Right lobe of liver (tissue), 6 donors: ENCODE data around the gene RAB4A. TPM values are rescaled to one million over a fixed set of nuclear protein-coding genes. Genes with fewer than 3 reads are reported as not detected.

ENCODE experiments used
- ATAC-seq, 4 donors: fragments of 200-7000 bp; cut with Tn5 transposase; one replicate each; pipeline ENCODE4 v1.9.1; 2020; ENCODE audit warnings: mild to moderate bottlenecking in 4 of 4, moderate library complexity in 4 of 4
- DNase-seq, 3 donors: peaks; one replicate each; pipeline ENCODE4 v3.0.0-alpha.2; 2020
- H3K27ac ChIP-seq, 3 donors: fragments of 200-600 bp; one replicate each; pipeline ENCODE4 v1.8.0; 2022
- H3K27me3 ChIP-seq, 2 donors: fragments of 200-600 bp; one replicate each; pipeline ENCODE4 v1.8.0; 2022
- H3K36me3 ChIP-seq, 4 donors: fragments of 200-600 bp; sonication (generic) in 1 of 4; one replicate each; pipeline versions ENCODE4 v1.5.1 to v1.8.0; 2017 to 2022; ENCODE audit warnings: control low read depth in 1 of 4
- H3K4me1 ChIP-seq, 4 donors: fragments of 200-600 bp; sonication (generic) in 1 of 4; one replicate each; pipeline versions ENCODE4 v1.5.1 to v1.8.0; 2017 to 2022; ENCODE audit warnings: control low read depth in 1 of 4
- H3K4me3 ChIP-seq, 3 donors: fragments of 200-600 bp; one replicate each; pipeline ENCODE4 v1.8.0; 2022
- H3K9me3 ChIP-seq, 4 donors: fragments of 200-600 bp; sonication (generic) in 1 of 4; one replicate each; pipeline versions ENCODE4 v1.5.1 to v1.8.0; 2017 to 2022; ENCODE audit warnings: control low read depth in 1 of 4
- POLR2A ChIP-seq: fragments of 450-650 bp; IDR thresholded peaks from one replicate; pipeline ENCODE4 v1.6.1; 2017; ENCODE audit warnings: antibody characterized with exemption, mild to moderate bottlenecking
- WGBS: methylation state at CpG from one replicate; pipeline ENCODE4 v1.1.6; 2018; ENCODE audit warnings: low coverage, low lambda C conversion rate; ENCODE audit not compliant: insufficient coverage; ENCODE audit errors: missing lambda C conversion rate; 5-methylcytosine and 5-hydroxymethylcytosine counted together
- intact Hi-C, 2 donors: fragments of 100-400 bp; cut with DNase I; formaldehyde crosslinking; loops; one replicate each; pipeline versions ENCODE4 v1.11.2 to v1.14.1; 2022
- long read RNA-seq: library from polyadenylated mRNA; unstranded; transcript quantifications from one replicate; pipeline ENCODE4 v2.0.0, GENCODE V29; 2019
- total RNA-seq, 6 experiments: library from RNA; depleted of rRNA in 2 of 6; stranded (reverse); fragments of >200 nt in 2 of 6; fragmentation: NEBNext Ultra II Directional in 3 of 6; extraction: Animal tissue kit (Norgen Biotek cat#: 25700) in 3 of 6; gene quantifications; one replicate each; pipeline versions ENCODE4 v1.1.0 to v1.2.4, GENCODE V29; 2016 to 2023
- TF ChIP-seq, protein P1 (sequence below), 4 donors: fragments of 200-600 bp in 3 of 4; fragments of 450-650 bp in 1 of 4; IDR thresholded peaks; one replicate each; pipeline versions ENCODE4 v1.5.1 to v1.8.0; 2016 to 2022; ENCODE audit warnings: antibody characterized with exemption in 4 of 4, mild to moderate bottlenecking in 2 of 4
- donor health status: DM: no; HTN: yes; CAD: no.
- donor health status: DM: no; HTN: no; CAD: no.
- donor health status: DM: no; HTN: no; CAD: no.
- donor health status: DM: no; HTN: yes; CAD: no.
- donor health status: DM: no; HTN: yes; CAD: no.

Gene RAB4A, protein sequence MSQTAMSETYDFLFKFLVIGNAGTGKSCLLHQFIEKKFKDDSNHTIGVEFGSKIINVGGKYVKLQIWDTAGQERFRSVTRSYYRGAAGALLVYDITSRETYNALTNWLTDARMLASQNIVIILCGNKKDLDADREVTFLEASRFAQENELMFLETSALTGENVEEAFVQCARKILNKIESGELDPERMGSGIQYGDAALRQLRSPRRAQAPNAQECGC
- total RNA-seq, result 10 to 100 TPM; 23.3 to 66.4 (median 50.0) TPM
- long read RNA-seq, transcript RAB4A-201 (8 exons, 2,966 nt), result major isoform, 6 of 10 reads
- long read RNA-seq, partial matches to known transcripts, result 0 of 10 reads
- long read RNA-seq, other reads (novel, unspliced or antisense), result 2 of 10 reads

DNA sequence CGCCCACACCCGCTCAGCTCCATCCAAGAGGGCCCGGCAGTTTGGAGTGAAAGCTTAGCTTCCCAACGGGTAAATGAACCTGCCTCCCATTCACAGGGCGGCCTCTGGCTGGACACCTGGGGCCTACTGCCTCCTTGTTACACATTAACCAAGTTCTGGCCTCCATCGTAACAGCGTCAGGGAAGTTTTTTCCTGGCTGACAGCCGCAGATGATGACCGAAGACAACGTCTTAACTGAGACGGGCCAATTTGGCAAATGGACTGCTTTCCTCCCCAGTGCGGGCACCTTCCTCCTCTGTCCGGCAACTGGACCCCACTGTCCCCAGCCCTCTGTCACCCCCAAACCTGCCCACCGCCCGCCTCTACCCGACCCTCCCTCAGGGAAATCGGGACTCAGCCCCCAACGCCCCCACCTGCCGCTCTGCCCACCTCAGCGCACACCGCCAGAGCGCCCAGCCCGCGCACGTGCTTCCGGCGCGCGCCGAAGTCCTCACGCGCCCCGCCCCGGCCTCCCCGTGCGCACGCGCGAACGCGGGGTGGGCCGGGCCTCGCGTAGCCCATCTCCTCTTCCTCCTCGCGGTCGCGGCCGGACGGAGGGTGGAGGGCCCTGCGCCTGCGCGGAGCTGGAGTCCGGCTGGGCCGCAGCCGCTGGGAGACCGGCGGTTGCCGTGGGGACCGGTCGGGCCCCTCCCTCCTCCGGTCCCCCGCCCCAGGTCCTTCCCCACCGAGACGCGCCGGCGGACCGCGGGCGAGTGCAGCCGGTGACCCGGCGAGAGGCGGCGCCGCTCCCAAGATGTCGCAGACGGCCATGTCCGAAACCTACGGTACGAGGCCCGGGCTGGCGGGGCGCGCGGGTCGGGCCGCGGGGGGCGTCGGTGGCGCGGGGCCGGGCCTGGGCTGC, at the start of gene RAB4A:
Gene RAB4A, plus strand, starts transcription at position 565 of the 901 bp plus-strand sequence. Its CDS starts 229 bp downstream, at position 794.
- Histone ChIP-seq H3K36me3 (no peaks in the 10 kb centered on the region), H3K9me3 (no peaks in the 10 kb centered on the region), H3K4me1 (peaks cover 0 to 31% (median 10%) of the 10 kb centered on the region in 4 donors), H3K4me3 (peak within 1 kb of the TSS; percentile 60 to 77 (median 74)), H3K27ac (peak within 1 kb of the TSS; percentile 65 to 95 (median 95)), H3K27me3 (no peaks in the 10 kb centered on the region)
- intact Hi-C loops, result no loop called here
- ATAC-seq (peak; percentile 75 to 86 (median 82)), DNase-seq (peak; percentile 92 to 95 (median 95))
- TF ChIP-seq POLR2A, result peak; percentile 86
- TF ChIP-seq, protein P1, sequence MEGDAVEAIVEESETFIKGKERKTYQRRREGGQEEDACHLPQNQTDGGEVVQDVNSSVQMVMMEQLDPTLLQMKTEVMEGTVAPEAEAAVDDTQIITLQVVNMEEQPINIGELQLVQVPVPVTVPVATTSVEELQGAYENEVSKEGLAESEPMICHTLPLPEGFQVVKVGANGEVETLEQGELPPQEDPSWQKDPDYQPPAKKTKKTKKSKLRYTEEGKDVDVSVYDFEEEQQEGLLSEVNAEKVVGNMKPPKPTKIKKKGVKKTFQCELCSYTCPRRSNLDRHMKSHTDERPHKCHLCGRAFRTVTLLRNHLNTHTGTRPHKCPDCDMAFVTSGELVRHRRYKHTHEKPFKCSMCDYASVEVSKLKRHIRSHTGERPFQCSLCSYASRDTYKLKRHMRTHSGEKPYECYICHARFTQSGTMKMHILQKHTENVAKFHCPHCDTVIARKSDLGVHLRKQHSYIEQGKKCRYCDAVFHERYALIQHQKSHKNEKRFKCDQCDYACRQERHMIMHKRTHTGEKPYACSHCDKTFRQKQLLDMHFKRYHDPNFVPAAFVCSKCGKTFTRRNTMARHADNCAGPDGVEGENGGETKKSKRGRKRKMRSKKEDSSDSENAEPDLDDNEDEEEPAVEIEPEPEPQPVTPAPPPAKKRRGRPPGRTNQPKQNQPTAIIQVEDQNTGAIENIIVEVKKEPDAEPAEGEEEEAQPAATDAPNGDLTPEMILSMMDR (IDR thresholded peaks at IDR 0.05), result no peak
- 7% methylated on average over 19 of the region's 95 CpGs for WGBS

DNA sequence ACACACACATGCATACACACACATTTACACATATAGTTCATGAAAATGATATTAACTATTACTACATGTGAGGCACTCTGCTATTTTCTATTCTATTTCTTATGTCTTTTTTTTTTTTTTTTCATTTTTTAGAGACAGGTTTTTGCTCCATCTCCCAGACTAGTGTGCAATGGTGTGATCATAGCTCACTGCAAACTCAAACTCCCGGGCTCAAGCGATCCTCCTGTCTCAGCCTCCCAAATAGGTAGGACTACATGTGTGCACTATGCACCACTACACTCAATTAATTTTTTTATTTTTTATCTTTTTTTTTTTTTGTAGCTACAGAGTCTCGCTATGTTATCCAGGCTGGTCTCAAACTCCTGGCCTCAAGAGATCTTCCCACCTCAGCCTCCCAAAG, 48.8 kb upstream of the RAB4A start:
- TF ChIP-seq, protein P1 (IDR thresholded peaks at IDR 0.05), result no peak
- peak; percentile 3 for TF ChIP-seq POLR2A
- peak overlapping the region; percentile 76 to 99 (median 95) for H3K27ac ChIP-seq
- no peaks in the 10 kb centered on the region for H3K9me3 ChIP-seq
- H3K4me1 ChIP-seq, result peaks cover 0 to 39% (median 14%) of the 10 kb centered on the region in 4 donors
- no peaks in the 10 kb centered on the region for H3K27me3 ChIP-seq
- WGBS, result 77% methylated on average over 3 of the region's 3 CpGs
- DNase-seq (no peak), ATAC-seq (no peak)
- intact Hi-C loops, result loop anchor here in 1 of 2 donors (10.0 kb wide), 1 partner anchor 487 kb away; the partner anchor contains the start of gene RHOU
- no peaks in the 10 kb centered on the region for H3K36me3 ChIP-seq
- no peak overlapping the region for H3K4me3 ChIP-seq

- H3K27me3 ChIP-seq, result no peaks in the 10 kb centered on the region
- H3K36me3 ChIP-seq, result no peaks in the 10 kb centered on the region
- no peaks in the 10 kb centered on the region for H3K9me3 ChIP-seq
- intact Hi-C loops, result loop anchor here in 1 of 2 donors (10.0 kb wide), 1 partner anchor 489 kb away; the partner anchor contains the start of gene RHOU
- 9% methylated on average over 8 of the region's 8 CpGs for WGBS
- peak overlapping the region; percentile 74 to 99 (median 95) for H3K27ac ChIP-seq
- peaks cover 0 to 46% (median 14%) of the 10 kb centered on the region in 4 donors for H3K4me1 ChIP-seq
- H3K4me3 ChIP-seq, result no peak overlapping the region
- ATAC-seq, result peak; percentile 31 to 46 (median 38)
- peak; percentile 70 to 84 (median 76) for DNase-seq
- TF ChIP-seq, protein P1 (IDR thresholded peaks at IDR 0.05), result no peak
- TF ChIP-seq POLR2A, result peak; percentile 63
Measured at GRCh38 chr1:229223498-229223897, 47.4 kb upstream of the RAB4A start.

- TF ChIP-seq, protein P1 (IDR thresholded peaks at IDR 0.05), result no peak
- TF ChIP-seq POLR2A, result no peak
- peaks cover 0 to 53% (median 17%) of the 10 kb centered on the region in 4 donors for H3K4me1 ChIP-seq
- no peak for ATAC-seq
- H3K9me3 ChIP-seq, result no peaks in the 10 kb centered on the region
- intact Hi-C loops, result loop anchor here in 1 of 2 donors (10.0 kb wide), 1 partner anchor 490 kb away; the partner anchor contains the start of gene RHOU
- 70% methylated on average over 2 of the region's 2 CpGs for WGBS
- H3K27me3 ChIP-seq, result no peaks in the 10 kb centered on the region
- peak overlapping the region in 2 of 3 donors; percentile 95 to 99 for H3K27ac ChIP-seq
- no peak overlapping the region for H3K4me3 ChIP-seq
- DNase-seq, result no peak
- no peaks in the 10 kb centered on the region for H3K36me3 ChIP-seq
Measured at GRCh38 chr1:229224308-229224707, 46.6 kb upstream of the RAB4A start.
